Glomerular visceral epithelial cell (primary cell): ENCODE results near the gene PTGER2.

Experiments
- DNase-seq: peaks from one replicate; pipeline ENCODE4 v3.0.0-alpha.2; 2016; ENCODE audit errors: extremely low spot score

Gene PTGER2

DNA sequence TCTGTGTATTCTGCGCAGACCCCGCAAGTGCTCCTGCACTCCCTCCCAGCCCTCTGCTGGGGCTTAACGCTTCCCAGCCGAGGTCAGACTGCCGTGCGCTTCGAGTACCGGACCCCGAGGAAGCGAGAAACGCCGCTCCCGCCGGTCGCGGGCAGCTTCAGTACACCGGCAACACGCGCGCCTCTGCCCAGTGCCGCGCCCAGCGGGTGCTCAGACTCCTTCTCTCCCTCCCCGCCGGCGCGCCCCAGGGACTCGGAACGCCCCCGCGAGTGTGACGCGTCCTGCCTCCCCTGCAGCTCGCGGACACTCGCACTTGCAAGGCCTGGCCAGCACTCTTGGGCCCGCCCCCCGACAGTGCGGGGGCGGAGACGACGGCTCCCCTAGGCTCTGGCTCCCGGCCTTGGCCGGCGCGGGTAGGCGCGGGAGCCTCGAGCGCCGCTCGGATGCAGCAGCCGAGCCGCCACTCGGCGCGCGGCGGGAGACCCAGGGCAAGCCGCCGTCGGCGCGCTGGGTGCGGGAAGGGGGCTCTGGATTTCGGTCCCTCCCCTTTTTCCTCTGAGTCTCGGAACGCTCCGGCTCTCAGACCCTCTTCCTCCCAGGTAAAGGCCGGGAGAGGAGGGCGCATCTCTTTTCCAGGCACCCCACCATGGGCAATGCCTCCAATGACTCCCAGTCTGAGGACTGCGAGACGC is at the start of gene PTGER2:
Gene PTGER2 (plus strand): TSS at position 410 of the 692 bp plus-strand sequence. CDS start 237 bp downstream, at position 647.
- DNase-seq, result peak; percentile 89

DNA sequence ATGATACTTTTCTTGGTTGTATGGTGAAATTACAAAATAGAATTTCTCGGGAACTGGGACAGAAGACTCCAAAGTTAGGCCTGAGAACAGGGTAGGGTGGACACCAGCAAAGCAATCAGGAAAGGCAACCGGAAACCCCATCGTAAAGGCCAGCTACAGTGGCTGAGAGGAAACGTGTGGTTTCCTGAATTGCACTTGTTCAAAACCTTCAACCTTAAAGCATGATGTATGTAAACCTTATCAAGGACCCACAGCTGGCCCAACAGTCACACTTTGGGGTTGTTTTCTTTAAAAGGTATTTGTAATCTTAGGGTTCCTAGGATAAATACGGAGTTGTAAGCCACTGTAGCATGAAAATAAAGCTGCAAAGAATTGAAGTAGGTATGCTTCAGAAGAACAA is 48.9 kb upstream of the PTGER2 start:
- no peak for DNase-seq

- DNase-seq, result no peak
These were observed 47.9 kb upstream of the PTGER2 start for GRCh38 chr14:52266179-52266578.

DNA sequence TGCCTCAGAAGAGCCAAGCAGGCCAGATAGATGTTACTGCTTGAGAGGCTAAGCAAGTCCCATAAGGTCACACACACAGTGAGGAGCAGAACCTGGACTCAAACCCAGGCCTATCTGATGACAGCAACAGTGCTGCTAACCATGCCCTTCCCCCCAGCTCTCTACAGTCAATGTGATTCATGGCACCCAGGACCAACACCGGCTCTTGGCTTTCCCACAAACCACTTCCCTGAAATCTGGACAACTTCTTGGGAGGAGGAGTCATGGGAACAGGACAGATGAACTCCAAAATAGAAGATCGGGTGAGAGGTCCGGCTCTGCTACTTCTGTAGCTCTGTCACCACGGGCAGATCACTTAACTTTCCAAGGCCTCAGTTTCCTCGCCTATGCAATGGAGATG is 47.3 kb upstream of the PTGER2 start:
- no peak for DNase-seq

DNA sequence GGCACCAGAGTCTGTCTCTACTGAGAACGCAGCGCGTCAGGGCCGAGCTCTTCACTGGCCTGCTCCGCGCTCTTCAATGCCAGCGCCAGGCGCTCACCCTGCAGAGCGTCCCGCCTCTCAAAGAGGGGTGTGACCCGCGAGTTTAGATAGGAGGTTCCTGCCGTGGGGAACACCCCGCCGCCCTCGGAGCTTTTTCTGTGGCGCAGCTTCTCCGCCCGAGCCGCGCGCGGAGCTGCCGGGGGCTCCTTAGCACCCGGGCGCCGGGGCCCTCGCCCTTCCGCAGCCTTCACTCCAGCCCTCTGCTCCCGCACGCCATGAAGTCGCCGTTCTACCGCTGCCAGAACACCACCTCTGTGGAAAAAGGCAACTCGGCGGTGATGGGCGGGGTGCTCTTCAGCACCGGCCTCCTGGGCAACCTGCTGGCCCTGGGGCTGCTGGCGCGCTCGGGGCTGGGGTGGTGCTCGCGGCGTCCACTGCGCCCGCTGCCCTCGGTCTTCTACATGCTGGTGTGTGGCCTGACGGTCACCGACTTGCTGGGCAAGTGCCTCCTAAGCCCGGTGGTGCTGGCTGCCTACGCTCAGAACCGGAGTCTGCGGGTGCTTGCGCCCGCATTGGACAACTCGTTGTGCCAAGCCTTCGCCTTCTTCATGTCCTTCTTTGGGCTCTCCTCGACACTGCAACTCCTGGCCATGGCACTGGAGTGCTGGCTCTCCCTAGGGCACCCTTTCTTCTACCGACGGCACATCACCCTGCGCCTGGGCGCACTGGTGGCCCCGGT is 46.4 kb upstream of the PTGER2 start, which contains the start of gene PTGDR:
Gene PTGDR (plus strand): TSS at position 198 of the 778 bp plus-strand sequence. CDS start 117 bp downstream, at position 315.
- DNase-seq, result no peak

DNA sequence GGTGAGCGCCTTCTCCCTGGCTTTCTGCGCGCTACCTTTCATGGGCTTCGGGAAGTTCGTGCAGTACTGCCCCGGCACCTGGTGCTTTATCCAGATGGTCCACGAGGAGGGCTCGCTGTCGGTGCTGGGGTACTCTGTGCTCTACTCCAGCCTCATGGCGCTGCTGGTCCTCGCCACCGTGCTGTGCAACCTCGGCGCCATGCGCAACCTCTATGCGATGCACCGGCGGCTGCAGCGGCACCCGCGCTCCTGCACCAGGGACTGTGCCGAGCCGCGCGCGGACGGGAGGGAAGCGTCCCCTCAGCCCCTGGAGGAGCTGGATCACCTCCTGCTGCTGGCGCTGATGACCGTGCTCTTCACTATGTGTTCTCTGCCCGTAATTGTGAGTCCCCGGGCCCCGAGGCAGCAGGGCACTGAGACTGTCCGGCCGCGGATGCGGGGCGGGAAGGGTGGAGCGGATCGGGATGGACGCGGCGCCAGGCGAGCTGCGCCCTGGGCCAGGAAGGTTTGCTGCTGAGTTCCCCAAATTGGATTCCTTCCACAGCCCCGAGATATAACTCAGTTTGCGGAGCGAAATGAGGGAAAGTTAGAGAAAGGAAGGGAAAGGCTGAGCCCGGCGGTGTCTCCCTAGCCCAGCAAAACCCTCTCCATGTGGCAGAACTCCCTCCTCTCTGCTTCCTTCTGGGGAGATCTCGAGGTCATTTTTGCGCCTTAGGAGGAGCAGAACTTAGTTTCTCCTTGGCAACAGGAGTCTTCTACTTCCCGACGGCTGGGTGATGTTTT is 45.6 kb upstream of the PTGER2 start:
- DNase-seq, result no peak

- DNase-seq, result no peak
These were observed 45.0 kb upstream of the PTGER2 start for GRCh38 chr14:52269100-52269499.

DNA sequence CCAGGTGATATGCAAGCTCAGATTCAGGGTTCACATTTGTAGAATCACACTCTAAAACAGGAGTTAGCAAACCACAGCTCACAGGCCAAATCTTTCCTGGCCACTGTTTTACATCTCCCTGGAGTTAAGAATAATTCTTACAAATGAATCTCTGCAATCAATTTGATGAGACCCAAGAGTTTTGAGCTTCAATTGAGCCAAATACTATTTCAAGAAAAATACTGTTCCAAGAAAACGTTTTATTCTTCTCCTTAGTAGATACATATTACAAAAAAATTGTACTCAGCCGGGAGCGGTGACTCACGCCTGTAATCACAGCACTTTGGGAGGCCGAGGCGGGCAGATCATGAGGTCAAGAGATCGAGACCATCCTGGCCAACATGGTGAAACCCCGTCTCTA is 44.1 kb upstream of the PTGER2 start:
- DNase-seq, result no peak

DNA sequence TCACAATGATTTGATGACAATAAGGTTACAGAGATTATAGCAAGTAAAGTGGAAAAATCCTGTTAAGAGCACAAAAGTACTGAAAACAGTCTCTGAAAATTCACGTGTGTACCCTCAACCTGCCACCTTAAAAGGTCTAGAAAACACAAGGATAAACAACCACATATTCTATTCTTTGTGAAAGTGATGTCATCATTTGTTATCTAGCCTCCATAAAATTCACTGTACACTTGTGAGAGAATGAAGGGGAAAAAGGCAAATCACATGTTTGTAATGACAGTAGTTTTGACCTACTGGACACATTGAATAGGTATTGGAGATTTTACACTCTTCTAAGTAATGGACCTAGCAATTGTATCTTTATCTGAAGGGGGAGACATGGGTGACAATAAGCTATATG is 42.6 kb upstream of the PTGER2 start:
- no peak for DNase-seq

- no peak for DNase-seq
These were observed 41.7 kb upstream of the PTGER2 start for GRCh38 chr14:52272375-52272774.

DNA sequence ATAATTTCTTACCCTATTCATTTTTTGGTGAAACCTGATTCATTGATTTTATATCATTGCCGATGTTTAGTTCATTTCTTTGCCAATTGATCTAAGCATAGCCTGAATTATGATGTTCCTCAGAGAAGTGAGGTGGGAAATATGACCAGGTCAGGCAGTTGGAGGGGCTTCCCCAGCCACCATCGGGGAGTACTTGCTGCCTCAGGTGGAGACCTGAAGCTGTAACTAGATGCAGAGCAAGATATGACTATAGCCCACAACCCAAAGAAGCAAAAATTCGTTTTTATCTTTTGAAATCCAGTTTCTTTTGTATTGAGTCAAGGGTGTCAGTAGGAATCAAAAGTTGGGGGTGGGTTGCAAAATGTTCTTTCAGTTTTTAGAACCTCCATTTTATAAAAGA is 38.7 kb upstream of the PTGER2 start:
- no peak for DNase-seq

DNA sequence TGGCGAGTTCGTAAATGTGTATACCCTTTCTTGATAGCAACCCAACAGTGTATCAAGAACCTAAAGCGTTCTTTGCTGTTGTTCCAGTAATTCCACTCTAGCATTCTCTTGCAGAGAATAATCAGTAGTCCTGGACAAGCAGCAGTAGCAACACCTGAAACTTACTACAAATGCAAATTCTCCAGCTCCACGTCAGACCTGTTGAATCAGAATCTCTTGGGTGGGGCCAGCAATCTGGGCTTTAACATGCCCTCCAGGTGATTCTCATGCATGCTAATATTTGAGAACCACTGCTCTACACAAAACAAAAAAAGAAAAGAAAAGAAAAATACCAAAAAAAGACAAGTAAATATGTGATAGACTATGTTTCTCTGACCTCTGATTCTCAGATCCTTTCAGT is 36.6 kb upstream of the PTGER2 start:
- DNase-seq, result no peak

DNA sequence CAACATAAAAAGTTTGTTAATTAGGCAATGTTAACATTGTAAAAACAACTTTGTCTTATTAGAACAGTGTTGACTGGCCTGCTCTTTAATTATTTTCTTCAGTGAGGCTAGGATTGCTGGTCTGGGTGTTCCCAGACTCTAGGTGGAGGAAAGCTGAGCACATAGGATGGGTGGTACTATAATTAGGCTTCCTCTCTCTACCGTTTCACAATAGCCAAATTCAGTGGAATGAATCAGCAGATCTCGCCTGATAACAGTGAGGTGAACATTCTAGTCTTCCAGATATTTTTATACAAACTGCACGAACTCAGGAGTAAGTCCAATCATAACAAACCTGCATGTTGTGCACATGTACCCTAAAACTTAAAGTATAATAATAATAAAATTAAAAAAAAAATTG is 34.7 kb upstream of the PTGER2 start:
- no peak for DNase-seq

GRCh38 chr14:52283099-52283498 is 31.0 kb upstream of the PTGER2 start:
- DNase-seq, result no peak

DNA sequence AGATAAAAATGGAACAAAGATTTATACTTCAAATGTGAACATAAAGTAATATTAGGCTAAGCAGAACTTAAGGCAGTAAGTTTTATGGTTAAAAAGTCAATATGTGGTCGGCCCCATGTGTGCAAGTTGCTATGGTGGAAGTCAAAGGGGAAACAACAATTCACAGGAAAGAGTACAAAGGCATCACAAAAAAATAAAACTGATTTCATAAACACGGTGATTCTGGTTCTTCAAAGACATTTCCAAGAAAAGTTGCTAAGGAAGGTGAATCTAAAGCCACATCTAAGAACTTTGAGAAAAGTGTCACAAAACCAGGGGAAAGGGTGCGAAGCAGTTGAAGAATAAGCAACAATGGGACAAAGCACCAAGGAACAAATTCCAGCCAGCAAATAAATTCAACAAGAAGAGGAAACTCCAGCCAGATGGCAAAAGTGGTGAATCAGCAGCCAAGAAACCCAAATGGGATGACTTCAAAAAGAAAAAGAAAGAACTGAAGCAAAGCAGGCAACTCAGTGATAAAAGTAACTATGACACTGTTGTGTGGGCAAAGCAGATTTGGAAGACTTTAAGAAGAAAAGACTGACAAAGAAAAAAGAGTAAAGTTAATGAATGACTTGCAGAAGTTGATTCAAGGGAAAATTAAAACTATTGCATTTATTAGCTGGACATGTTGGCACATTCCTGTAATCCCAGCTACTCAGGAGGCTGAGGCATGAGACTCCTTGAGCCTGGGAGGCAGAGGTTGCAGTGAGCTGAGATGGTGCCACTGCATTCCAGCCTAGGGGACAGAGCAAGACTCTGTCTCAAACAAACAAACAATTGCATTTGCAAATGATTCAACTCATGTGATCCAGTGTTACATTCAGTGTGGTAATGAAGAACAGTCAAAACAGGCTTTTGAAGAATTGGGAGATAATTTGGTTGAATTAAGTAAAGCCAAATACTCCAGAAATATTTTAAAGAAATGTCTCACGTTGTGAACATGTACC is 27.2 kb upstream of the PTGER2 start:
- DNase-seq, result no peak

GRCh38 chr14:52296378-52296777 is 17.7 kb upstream of the PTGER2 start:
- DNase-seq, result no peak

- no peak for DNase-seq
These were observed 15.3 kb upstream of the PTGER2 start for GRCh38 chr14:52298795-52299194.

DNA sequence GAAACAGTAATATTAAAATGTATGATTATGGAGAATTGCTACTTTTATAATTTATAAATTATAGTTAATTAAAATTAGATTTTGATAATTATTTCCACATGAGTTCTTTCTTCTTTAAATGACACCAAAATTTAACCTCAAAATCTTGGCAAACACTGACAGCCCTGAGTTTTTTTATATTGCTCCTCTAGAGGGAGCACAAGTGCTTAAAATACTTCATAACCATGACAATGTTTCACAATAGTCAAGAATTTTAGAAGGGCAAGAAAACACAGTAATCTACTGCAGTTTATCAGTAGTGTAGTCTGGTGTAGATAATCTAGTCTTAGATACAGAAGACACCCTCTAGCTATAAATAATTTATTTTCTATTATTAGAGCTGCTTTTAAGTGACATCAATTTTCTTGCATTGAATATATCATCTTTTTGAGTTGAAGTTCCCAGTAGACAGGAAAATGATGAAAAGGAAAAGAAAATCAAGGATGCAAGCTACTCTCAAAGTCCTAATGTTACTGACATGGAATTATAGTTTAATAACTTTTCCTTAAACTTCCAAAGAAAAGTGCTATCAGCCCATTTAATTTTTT is 14.3 kb upstream of the PTGER2 start:
- peak; percentile 45 for DNase-seq

- DNase-seq, result no peak
These were observed 10.9 kb upstream of the PTGER2 start for GRCh38 chr14:52303236-52303635.

GRCh38 chr14:52304248-52304904 is 9.7 kb upstream of the PTGER2 start:
- DNase-seq, result no peak
